ENCODE measurements around the gene TNNC1. TPM values are rescaled to one million over a fixed set of nuclear protein-coding genes. Genes with fewer than 3 reads are reported as not detected.

Gene TNNC1
- total RNA-seq, 1 donor from 2014 or later: 0.26 TPM

- DNase-seq (ENCODE audit: low read depth) (no peak), FAIRE-seq (no peak)
- no peaks in the 10 kb centered on the region for H3K27me3 ChIP-seq (ENCODE audit: control insufficient read depth, insufficient read depth, low read length)
- H3K36me3 ChIP-seq (ENCODE audit: control insufficient read depth, insufficient read depth, low read length): peaks cover 46% of the 10 kb centered on the region
- TF ChIP-seq CTCF (IDR thresholded peaks at IDR 0.05; ENCODE audit: insufficient read depth, low read length, severe bottlenecking): no peak
- no peak overlapping the region for H3K4me3 ChIP-seq (ENCODE audit: low read depth, low read length)
Measured at GRCh38 chr3:52487050-52487787, 33.4 kb upstream of the TNNC1 start.

- no peak for FAIRE-seq
- no peak overlapping the region for H3K4me3 ChIP-seq (ENCODE audit: low read depth, low read length)
Measured at GRCh38 chr3:52484680-52485461, 31.0 kb upstream of the TNNC1 start.

GRCh38 chr3:52483577-52484381 lies 29.9 kb upstream of the TNNC1 start:
- DNase-seq (ENCODE audit: low read depth): peak; percentile 85
- Histone ChIP-seq H3K4me3 (ENCODE audit: low read depth, low read length) (no peak overlapping the region), H3K36me3 (ENCODE audit: control insufficient read depth, insufficient read depth, low read length) (peaks cover 39% of the 10 kb centered on the region), H3K27me3 (ENCODE audit: control insufficient read depth, insufficient read depth, low read length) (no peaks in the 10 kb centered on the region)
- FAIRE-seq: no peak
- TF ChIP-seq CTCF (IDR thresholded peaks at IDR 0.05; ENCODE audit: insufficient read depth, low read length, severe bottlenecking): no peak

More at GRCh38 chr3:52484680-52485461, 31.0 kb upstream of the TNNC1 start:
- Histone ChIP-seq H3K27me3 (ENCODE audit: control insufficient read depth, insufficient read depth, low read length) (no peaks in the 10 kb centered on the region), H3K36me3 (ENCODE audit: control insufficient read depth, insufficient read depth, low read length) (peaks cover 38% of the 10 kb centered on the region)
- no peak for TF ChIP-seq CTCF (IDR thresholded peaks at IDR 0.05; ENCODE audit: insufficient read depth, low read length, severe bottlenecking)
- no peak for DNase-seq (ENCODE audit: low read depth)

- Histone ChIP-seq H3K36me3 (ENCODE audit: control insufficient read depth, insufficient read depth, low read length) (peaks cover 40% of the 10 kb centered on the region), H3K27me3 (ENCODE audit: control insufficient read depth, insufficient read depth, low read length) (no peaks in the 10 kb centered on the region), H3K4me3 (ENCODE audit: low read depth, low read length) (no peak overlapping the region)
- FAIRE-seq (no peak), DNase-seq (ENCODE audit: low read depth) (no peak)
- no peak for TF ChIP-seq CTCF (IDR thresholded peaks at IDR 0.05; ENCODE audit: insufficient read depth, low read length, severe bottlenecking)
Measured at GRCh38 chr3:52483081-52483480, 29.2 kb upstream of the TNNC1 start.

- FAIRE-seq (no peak), DNase-seq (ENCODE audit: low read depth) (no peak)
- Histone ChIP-seq H3K27me3 (ENCODE audit: control insufficient read depth, insufficient read depth, low read length) (no peaks in the 10 kb centered on the region), H3K36me3 (ENCODE audit: control insufficient read depth, insufficient read depth, low read length) (peaks cover 40% of the 10 kb centered on the region), H3K4me3 (ENCODE audit: low read depth, low read length) (no peak overlapping the region)
- TF ChIP-seq CTCF (IDR thresholded peaks at IDR 0.05; ENCODE audit: insufficient read depth, low read length, severe bottlenecking): peak; percentile 48
Measured at GRCh38 chr3:52481819-52482521, 28.1 kb upstream of the TNNC1 start.
